HG02642 (cell line): Measurements from ENCODE around the gene MSH6.
A peak's percentile ranks its signal among the peaks of the same experiment; 100 is the strongest.

Experiments
- ATAC-seq: cut with Tn5 transposase; IDR thresholded peaks from one replicate; pipeline ENCODE4 v1.9.1; 2021; ENCODE audit warnings: mild to moderate bottlenecking; ENCODE audit not compliant: unreplicated experiment, poor library complexity

Gene MSH6

GRCh38 chr2:47782381-47782670, 619 bp upstream of the MSH6 start:
- no peak for ATAC-seq

DNA sequence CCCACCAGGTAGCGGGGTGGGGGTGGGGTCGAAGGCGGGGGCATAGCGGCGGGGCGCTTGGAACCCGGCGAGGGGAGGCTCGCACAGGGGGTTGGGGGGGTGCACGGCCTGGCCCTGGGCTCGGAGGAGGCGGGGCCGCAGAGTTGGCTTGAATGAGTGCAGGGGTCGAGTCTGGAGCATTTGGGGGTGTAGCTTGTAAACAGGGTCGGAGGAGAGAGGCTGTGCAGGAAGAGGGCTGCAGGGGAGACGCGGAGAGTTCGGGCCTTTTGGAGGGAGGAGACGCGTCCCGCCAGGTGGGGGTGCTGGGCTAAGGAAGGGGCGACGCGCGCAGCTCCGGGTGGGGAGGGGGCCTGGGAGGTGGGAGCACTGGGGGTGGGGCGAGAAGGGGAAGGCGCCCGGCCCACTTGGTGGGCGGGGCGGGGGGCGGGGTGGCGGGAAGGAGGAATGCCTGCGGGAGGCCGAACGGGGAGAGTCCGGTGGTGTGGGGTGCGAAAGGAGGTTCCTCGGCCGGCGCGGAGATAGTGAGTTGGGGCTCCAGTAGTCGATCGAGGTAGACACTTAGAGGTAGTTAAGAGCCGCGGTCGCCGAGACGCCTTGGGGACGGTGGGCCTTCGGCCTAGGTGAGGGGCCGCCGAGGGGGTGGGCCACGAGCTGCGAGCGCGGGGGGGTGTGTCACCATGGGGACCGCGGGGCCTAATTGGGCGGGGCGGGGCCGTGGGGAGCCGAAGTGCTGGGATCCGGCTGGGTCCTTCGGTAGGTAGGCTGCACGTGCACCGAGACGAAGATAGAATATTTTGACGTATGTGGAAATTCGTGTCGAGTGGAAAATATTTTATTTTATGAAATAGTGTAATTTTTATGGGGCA, 774 bp downstream of the MSH6 start:
- ATAC-seq = peak; percentile 27

GRCh38 chr2:47784352-47784851, 1.5 kb downstream of the MSH6 start:
- no peak for ATAC-seq

DNA sequence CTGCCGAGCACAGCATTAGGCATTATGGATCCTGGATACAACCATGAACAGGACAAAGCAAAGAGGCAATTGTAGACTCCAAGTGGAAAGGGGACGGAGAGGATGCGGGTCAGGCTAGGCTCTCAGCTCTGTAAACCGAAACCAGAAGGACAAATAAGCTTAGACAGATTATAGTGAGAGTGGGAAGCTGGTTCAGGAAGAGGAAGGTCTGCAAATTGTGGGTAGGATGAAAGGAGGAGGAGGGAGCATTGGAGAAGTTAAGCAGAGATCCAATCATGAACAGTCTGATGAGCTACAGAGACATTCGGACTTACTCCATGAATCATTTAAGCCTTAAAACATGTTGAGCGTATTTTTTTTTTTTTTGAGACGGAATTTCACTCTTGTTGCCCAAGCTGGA, 3.0 kb downstream of the MSH6 start:
- no peak for ATAC-seq

DNA sequence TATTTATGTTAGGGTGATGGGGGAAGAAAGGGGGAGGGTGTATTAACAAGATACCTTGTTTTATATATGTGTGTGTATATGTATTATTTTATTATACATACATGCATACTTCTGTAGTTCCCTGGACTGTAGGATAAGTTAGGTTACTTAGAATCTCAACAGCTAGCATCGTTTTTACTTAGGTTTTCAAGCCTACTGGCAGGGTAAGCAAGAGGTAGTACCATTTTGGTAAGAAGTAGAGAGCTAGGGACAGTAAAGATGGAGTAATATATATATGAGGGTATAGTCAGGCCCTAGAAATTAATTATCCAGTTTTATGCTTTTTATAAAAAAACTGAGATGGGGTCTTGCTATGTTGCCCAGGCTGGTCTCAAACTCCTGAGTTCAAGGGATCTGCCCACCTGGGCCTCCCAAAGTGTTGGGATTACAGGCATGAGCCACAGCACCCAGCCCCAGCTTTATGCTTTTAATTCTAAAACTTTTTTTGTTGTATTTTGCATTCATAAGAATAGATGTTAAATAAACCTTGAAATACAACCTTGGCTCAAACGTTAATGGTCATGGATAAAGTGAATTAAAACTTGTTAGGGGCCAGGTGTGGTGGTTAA, 13.2 kb downstream of the MSH6 start:
- ATAC-seq = no peak

DNA sequence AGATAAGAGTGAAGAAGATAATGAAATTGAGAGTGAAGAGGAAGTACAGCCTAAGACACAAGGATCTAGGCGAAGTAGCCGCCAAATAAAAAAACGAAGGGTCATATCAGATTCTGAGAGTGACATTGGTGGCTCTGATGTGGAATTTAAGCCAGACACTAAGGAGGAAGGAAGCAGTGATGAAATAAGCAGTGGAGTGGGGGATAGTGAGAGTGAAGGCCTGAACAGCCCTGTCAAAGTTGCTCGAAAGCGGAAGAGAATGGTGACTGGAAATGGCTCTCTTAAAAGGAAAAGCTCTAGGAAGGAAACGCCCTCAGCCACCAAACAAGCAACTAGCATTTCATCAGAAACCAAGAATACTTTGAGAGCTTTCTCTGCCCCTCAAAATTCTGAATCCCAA, 15.7 kb downstream of the MSH6 start:
- ATAC-seq = no peak

GRCh38 chr2:47799031-47799609, 16.2 kb downstream of the MSH6 start:
- ATAC-seq = no peak

- no peak for ATAC-seq
These were observed 18.2 kb downstream of the MSH6 start for GRCh38 chr2:47801118-47801517.

DNA sequence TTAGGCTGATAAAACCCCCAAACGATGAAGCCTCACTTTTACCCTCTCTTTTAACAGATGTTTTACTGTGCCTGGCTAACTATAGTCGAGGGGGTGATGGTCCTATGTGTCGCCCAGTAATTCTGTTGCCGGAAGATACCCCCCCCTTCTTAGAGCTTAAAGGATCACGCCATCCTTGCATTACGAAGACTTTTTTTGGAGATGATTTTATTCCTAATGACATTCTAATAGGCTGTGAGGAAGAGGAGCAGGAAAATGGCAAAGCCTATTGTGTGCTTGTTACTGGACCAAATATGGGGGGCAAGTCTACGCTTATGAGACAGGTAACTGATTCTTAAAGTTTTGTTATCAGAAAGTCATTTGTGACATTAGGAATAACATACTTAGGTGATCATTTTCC, 20.4 kb downstream of the MSH6 start:
- ATAC-seq = no peak

DNA sequence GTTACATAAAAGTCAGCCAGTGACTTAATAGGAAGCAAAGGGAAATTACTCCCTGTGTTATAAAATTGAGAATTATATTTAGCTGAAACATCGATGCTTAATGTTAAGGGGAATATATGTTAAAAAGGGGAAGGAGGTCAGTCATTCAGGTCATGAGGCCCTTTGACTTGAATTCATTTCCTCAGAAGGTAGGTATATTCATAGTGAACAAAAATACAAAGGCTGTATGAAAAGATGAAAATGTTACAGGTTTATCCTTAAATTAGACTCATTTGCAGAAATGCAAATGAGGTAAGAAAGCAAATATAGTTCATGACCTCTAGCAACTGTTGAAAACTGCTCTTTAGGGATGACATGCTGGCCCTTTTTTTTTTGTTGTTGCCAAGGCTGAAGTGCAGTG, 20.8 kb downstream of the MSH6 start:
- no peak for ATAC-seq

DNA sequence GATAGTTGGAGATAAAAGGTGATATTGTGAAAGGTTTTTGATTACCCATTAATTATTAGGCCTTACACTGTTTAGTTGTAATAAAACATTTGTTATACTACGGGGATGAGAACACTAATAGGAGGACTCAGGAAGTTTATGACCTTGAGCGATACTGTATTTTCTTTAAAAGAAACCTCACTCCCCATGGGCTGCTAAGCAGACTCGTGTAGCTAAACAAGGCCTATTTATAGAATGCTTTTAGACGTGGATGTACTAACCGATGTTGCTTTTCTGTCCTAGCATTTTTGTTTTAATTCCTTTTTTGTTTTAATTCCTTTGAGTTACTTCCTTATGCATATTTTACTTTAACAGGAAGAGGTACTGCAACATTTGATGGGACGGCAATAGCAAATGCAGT, 22.9 kb downstream of the MSH6 start:
- ATAC-seq = no peak

- ATAC-seq = no peak
These were observed 25.7 kb downstream of the MSH6 start for GRCh38 chr2:47808614-47809013.

DNA sequence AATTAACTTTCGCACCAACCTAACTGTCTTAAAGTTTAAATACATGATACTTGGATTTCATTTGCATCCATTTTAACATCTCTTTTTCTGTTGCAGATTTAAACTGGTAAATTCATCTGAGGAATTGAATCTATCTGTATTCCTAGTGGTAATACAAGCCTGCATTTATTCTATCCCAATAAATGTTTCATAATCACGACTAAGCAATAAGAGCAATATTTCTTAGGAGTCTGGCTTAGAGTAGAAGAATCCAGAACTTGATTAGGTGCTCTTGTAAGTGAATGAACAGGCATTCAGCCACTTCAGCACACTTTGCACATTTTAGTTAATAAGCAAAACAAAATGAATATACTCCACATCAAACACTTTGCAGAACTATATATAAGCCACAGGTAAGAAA, 27.0 kb downstream of the MSH6 start:
- ATAC-seq = no peak

GRCh38 chr2:47810850-47811249, 27.9 kb downstream of the MSH6 start:
- ATAC-seq = no peak

DNA sequence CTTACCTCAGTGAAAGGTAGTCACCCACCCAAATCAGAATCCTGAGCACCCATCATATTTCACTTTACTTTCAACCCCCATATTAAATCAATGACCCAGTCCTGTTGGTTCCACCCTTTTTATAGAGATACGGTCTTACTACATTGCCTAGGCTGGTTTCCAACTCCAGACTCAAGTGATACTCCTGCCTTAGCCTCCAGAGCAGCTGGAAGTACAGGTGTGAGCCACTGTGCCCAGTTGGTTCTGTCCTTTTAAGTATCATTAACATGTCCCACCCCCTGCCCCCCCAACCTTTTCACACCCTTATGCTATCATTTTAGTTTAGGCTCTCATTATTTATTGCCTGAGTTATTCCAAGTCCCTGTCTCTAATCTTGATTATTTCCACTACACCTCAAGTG, 28.7 kb downstream of the MSH6 start:
- ATAC-seq = no peak

- no peak for ATAC-seq
These were observed 32.8 kb downstream of the MSH6 start for GRCh38 chr2:47815764-47816163.

DNA sequence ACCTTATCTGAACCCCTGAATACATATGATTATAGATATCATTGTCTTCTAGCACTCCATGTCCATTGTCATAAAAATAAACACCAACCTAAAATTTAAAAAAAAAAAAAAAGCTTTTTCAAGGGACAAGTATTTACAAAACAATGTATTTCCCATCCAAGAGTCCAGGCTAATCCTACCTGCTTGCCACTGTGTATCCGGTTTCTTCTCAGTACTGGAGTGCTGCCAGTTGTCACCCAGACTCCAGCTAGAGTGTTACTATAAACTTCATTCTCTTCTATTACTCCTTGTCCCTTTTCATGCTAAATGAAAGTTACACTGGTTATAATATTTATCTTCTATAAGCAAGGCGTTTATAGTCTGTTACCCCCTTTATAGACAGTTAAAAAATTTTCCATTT, 35.8 kb downstream of the MSH6 start:
- no peak for ATAC-seq

- no peak for ATAC-seq
These were observed 36.9 kb downstream of the MSH6 start for GRCh38 chr2:47819834-47820233.

DNA sequence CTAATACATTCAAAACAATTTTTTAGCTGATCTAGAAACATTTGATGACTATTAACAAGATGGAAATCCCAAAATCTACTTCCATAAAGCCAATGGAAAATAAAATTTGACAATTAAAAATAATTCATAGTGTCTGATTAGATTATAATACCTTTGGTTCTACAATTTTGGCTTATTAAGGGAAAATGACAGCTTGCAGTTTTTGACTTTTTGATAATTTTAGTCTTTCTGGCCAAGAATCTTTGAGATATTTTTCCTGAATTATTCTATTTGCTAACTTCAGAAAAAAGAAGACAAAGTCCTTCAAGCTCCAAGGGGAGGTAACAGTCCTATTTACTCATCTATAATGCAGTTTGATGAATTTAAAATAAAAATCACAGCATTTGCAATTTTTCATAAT, 39.6 kb downstream of the MSH6 start:
- no peak for ATAC-seq

DNA sequence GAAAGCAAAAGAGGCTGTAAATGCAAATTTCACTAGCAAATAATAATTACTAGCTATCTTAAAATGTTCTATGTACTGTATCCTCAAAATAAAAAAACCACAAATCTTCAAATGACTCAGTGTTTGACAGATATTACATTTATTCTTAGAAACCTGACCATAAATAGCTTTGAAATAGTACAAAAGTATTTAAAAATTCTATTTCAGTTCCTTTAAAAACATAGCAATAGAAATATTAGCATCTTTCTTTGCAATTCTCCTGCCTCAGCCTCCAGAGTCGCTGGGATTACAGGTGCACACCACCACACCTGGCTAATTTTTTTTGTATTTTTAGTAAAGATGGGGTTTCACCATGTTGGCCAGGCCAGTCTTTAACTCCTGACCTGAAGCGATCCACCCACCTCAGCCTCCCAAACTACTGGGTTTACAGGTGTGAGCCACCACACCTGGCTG, 50.6 kb downstream of the MSH6 start:
- peak; percentile 75 for ATAC-seq

- no peak for ATAC-seq
These were observed 55.3 kb downstream of the MSH6 start for GRCh38 chr2:47838249-47838648.

GRCh38 chr2:47838686-47839085, 55.7 kb downstream of the MSH6 start:
- ATAC-seq = no peak
